Nephron progenitor cell (in vitro differentiated cells): ENCODE results near the gene AIP.

Experiments used
- DNase-seq: peaks from one replicate; pipeline ENCODE4 v3.0.0; 2021
- H3K27ac Mint-ChIP-seq: 2 replicates; pipeline ENCODE4 v1.8.0; 2021; ENCODE audit warnings: mild to moderate bottlenecking, moderate library complexity, mixed read lengths
- H3K27me3 Mint-ChIP-seq: 2 replicates; pipeline ENCODE4 v1.8.0; 2021; ENCODE audit warnings: mild to moderate bottlenecking, low read depth, mixed read lengths; ENCODE audit not compliant: poor library complexity
- H3K36me3 Mint-ChIP-seq: 2 replicates; pipeline ENCODE4 v1.8.0; 2021; ENCODE audit warnings: low read depth, mixed read lengths
- H3K4me1 Mint-ChIP-seq: 2 replicates; pipeline ENCODE4 v1.8.0; 2021; ENCODE audit warnings: mixed read lengths
- H3K4me3 Mint-ChIP-seq: 2 replicates; pipeline ENCODE4 v1.8.0; 2021; ENCODE audit warnings: mild to moderate bottlenecking, moderate library complexity, mixed read lengths
- H3K9me3 Mint-ChIP-seq: 2 replicates; pipeline ENCODE4 v1.8.0; 2021; ENCODE audit warnings: mild to moderate bottlenecking, moderate library complexity, mixed read lengths
- CTCF ChIP-seq: fragments of 200-600 bp; sonication (generic); IDR thresholded peaks from 2 replicates; pipeline ENCODE4 v1.5.0; 2021; ENCODE audit warnings: antibody characterized with exemption

AIP gene

GRCh38 chr11:67440229-67441097 lies 42.4 kb upstream of the AIP start:
- Mint-ChIP-seq H3K4me1 (peaks cover 24% of the 10 kb centered on the region), H3K27me3 (no peaks in the 10 kb centered on the region), H3K4me3 (peak overlapping the region; percentile 52), H3K9me3 (no peaks in the 10 kb centered on the region), H3K27ac (peak overlapping the region; percentile 39), H3K36me3 (peaks cover 5% of the 10 kb centered on the region)
- no peak for DNase-seq
- TF ChIP-seq CTCF: no peak

GRCh38 chr11:67441098-67441563 lies 41.7 kb upstream of the AIP start:
- H3K27me3 Mint-ChIP-seq: peaks cover 5% of the 10 kb centered on the region
- no peak overlapping the region for H3K27ac Mint-ChIP-seq
- peaks cover 5% of the 10 kb centered on the region for H3K36me3 Mint-ChIP-seq
- no peak for DNase-seq
- no peak overlapping the region for H3K4me3 Mint-ChIP-seq
- H3K4me1 Mint-ChIP-seq: peaks cover 30% of the 10 kb centered on the region
- H3K9me3 Mint-ChIP-seq: no peaks in the 10 kb centered on the region
- TF ChIP-seq CTCF: no peak

- Mint-ChIP-seq H3K27me3 (peaks cover 5% of the 10 kb centered on the region), H3K9me3 (no peaks in the 10 kb centered on the region), H3K27ac (no peak overlapping the region), H3K4me3 (peak overlapping the region; percentile 88), H3K36me3 (peaks cover 5% of the 10 kb centered on the region), H3K4me1 (peaks cover 28% of the 10 kb centered on the region)
- no peak for DNase-seq
- no peak for TF ChIP-seq CTCF
Measured at GRCh38 chr11:67441731-67442351, 41.0 kb upstream of the AIP start.

GRCh38 chr11:67442504-67443404 lies 40.1 kb upstream of the AIP start:
- H3K27me3 Mint-ChIP-seq: peaks cover 5% of the 10 kb centered on the region
- H3K27ac Mint-ChIP-seq: peak overlapping the region; percentile 79
- no peak for TF ChIP-seq CTCF
- H3K4me1 Mint-ChIP-seq: peaks cover 28% of the 10 kb centered on the region
- H3K9me3 Mint-ChIP-seq: no peaks in the 10 kb centered on the region
- peak overlapping the region; percentile 88 for H3K4me3 Mint-ChIP-seq
- no peak for DNase-seq
- H3K36me3 Mint-ChIP-seq: peaks cover 5% of the 10 kb centered on the region

GRCh38 chr11:67445515-67445914 lies 37.3 kb upstream of the AIP start:
- H3K4me3 Mint-ChIP-seq: peak overlapping the region; percentile 84
- peaks cover 42% of the 10 kb centered on the region for H3K4me1 Mint-ChIP-seq
- no peak overlapping the region for H3K27ac Mint-ChIP-seq
- H3K36me3 Mint-ChIP-seq: no peaks in the 10 kb centered on the region
- no peak for DNase-seq
- TF ChIP-seq CTCF: no peak
- H3K9me3 Mint-ChIP-seq: no peaks in the 10 kb centered on the region
- H3K27me3 Mint-ChIP-seq: peaks cover 5% of the 10 kb centered on the region
